GM18951 (cell line): ENCODE data around the gene CFAP61.

Experiments
- POLR2A ChIP-seq: IDR thresholded peaks from 4 replicates; pipeline ENCODE4 v1.6.1; 2011; ENCODE audit warnings: mild to moderate bottlenecking; ENCODE audit not compliant: insufficient read length, insufficient read depth; ENCODE audit errors: extremely low read depth
- in situ Hi-C: fragments of 300-500 bp; cut with MboI; formaldehyde crosslinking; loops from one replicate; pipeline ENCODE4 v1.12.0; 2022; ENCODE audit warnings: low sequenced_read_pairs, mixed read lengths, inconsistent platforms; ENCODE audit not compliant: unreplicated experiment

The CFAP61 gene

GRCh38 chr20:20255099-20255498 is 202.8 kb downstream of the CFAP61 start:
- no peak for TF ChIP-seq POLR2A
- in situ Hi-C loops: no loop called here

- in situ Hi-C loops: no loop called here
Observed at GRCh38 chr20:20259533-20259932, 207.2 kb downstream of the CFAP61 start.

GRCh38 chr20:20261159-20261558 is 208.8 kb downstream of the CFAP61 start:
- TF ChIP-seq POLR2A: no peak
- in situ Hi-C loops: no loop called here

More at GRCh38 chr20:20259533-20259932, 207.2 kb downstream of the CFAP61 start:
- no peak for TF ChIP-seq POLR2A

GRCh38 chr20:20265210-20265609 is 212.9 kb downstream of the CFAP61 start:
- no peak for TF ChIP-seq POLR2A
- in situ Hi-C loops: no loop called here

- in situ Hi-C loops: no loop called here
- no peak for TF ChIP-seq POLR2A
Observed at GRCh38 chr20:20266552-20266951, 214.2 kb downstream of the CFAP61 start.

GRCh38 chr20:20267685-20268370 is 215.5 kb downstream of the CFAP61 start:
- in situ Hi-C loops: no loop called here
- no peak for TF ChIP-seq POLR2A

- in situ Hi-C loops: no loop called here
- no peak for TF ChIP-seq POLR2A
Observed at GRCh38 chr20:20271271-20271670, 218.9 kb downstream of the CFAP61 start.

GRCh38 chr20:20272686-20273085 is 220.4 kb downstream of the CFAP61 start:
- in situ Hi-C loops: no loop called here

GRCh38 chr20:20273286-20273685 is 221.0 kb downstream of the CFAP61 start:
- TF ChIP-seq POLR2A: no peak
- in situ Hi-C loops: no loop called here

More at GRCh38 chr20:20272686-20273085, 220.4 kb downstream of the CFAP61 start:
- TF ChIP-seq POLR2A: no peak

- in situ Hi-C loops: no loop called here
- no peak for TF ChIP-seq POLR2A
Observed at GRCh38 chr20:20274821-20275220, 222.5 kb downstream of the CFAP61 start.

- TF ChIP-seq POLR2A: no peak
- in situ Hi-C loops: no loop called here
Observed at GRCh38 chr20:20275636-20276035, 223.3 kb downstream of the CFAP61 start.

- no peak for TF ChIP-seq POLR2A
- in situ Hi-C loops: no loop called here
Observed at GRCh38 chr20:20276811-20277530, 224.6 kb downstream of the CFAP61 start.

- no peak for TF ChIP-seq POLR2A
- in situ Hi-C loops: no loop called here
Observed at GRCh38 chr20:20277894-20278335, 225.6 kb downstream of the CFAP61 start.

GRCh38 chr20:20286061-20286460 is 233.7 kb downstream of the CFAP61 start:
- in situ Hi-C loops: no loop called here

More at GRCh38 chr20:20286061-20286460, 233.7 kb downstream of the CFAP61 start:
- no peak for TF ChIP-seq POLR2A
